GM12878 (cell line): ENCODE results near the gene CCHCR1. TPM values are rescaled to one million over a fixed set of nuclear protein-coding genes. Genes with fewer than 3 reads are reported as not detected.

Source experiments
- ATAC-seq: fragments of 200-7000 bp; cut with Tn5 transposase; 3 replicates; pipeline ENCODE4 v1.9.1; 2020; ENCODE audit warnings: mild to moderate bottlenecking, moderate library complexity
- BruUV-seq: library from RNA; stranded (reverse); fragments of 400-500 nt; replicated peaks from 2 replicates; lab custom pipeline; 2021; lab: Mats Ljungman, UMichigan
- CTCF ChIA-PET: fragments of 300-600 bp; sonication (Branson Sonifier 250); formaldehyde crosslinking; extraction: SDS; loops from one replicate; lab custom pipeline; 2021; ENCODE audit warnings: inconsistent platforms; lab: Yijun Ruan, JAX
- POLR2A ChIA-PET: fragments of 350-600 bp; formaldehyde crosslinking; extraction: SDS; loops from one replicate; lab custom pipeline; 2021; ENCODE audit warnings: inconsistent platforms; lab: Charles Lee
- RAD21 ChIA-PET: fragments of 300-600 bp; sonication (Branson Sonifier 250); formaldehyde crosslinking; loops from one replicate; lab custom pipeline; 2023; ENCODE audit warnings: antibody characterized with exemption; ENCODE audit not compliant: unreplicated experiment; lab: Charles Lee
- SMC1A ChIA-PET: fragments of 300-600 bp; sonication (Branson Sonifier 250); formaldehyde crosslinking; loops from one replicate; lab custom pipeline; 2023; ENCODE audit not compliant: unreplicated experiment, uncharacterized antibody; lab: Charles Lee
- DNase-seq: peaks from one replicate; pipeline ENCODE4 v3.0.0-alpha.2; 2011; ENCODE audit warnings: low read depth, low spot score
- FAIRE-seq: peaks from 3 replicates; lab custom pipeline; 2011; peaks lifted over from hg19 to GRCh38; lab: Jason Lieb, UNC
- H2AFZ ChIP-seq: 2 replicates; pipeline ENCODE4 v1.6.0; 2011; ENCODE audit warnings: low read depth, low read length, control low read depth; ENCODE audit not compliant: control insufficient read depth
- H3K27ac ChIP-seq: 2 replicates; pipeline ENCODE4 v1.5.1; 2011; ENCODE audit warnings: control low read depth; ENCODE audit not compliant: control insufficient read depth, insufficient read depth
- H3K27me3 ChIP-seq, 2 experiments: replicated peaks in 1 of 2; 2 replicates each; pipeline versions ENCODE4 v1.6.0 to v1.6.1; 2011; ENCODE audit warnings: low read length in 1 of 2; ENCODE audit not compliant: control insufficient read depth in 2 of 2, insufficient read depth in 2 of 2
- H3K36me3 ChIP-seq, 2 experiments: 2 replicates each; pipeline ENCODE4 v1.5.1; 2011; ENCODE audit warnings: low read length in 1 of 2; ENCODE audit not compliant: control insufficient read depth in 2 of 2, insufficient read depth in 2 of 2
- H3K4me1 ChIP-seq: 2 replicates; pipeline ENCODE4 v1.6.1; 2011; ENCODE audit warnings: mild to moderate bottlenecking, low read length, moderate library complexity, mixed read lengths; ENCODE audit not compliant: control insufficient read depth, insufficient read depth
- H3K4me2 ChIP-seq: 2 replicates; pipeline ENCODE4 v1.6.0; 2011; ENCODE audit warnings: control low read depth; ENCODE audit not compliant: control insufficient read depth, insufficient read depth
- H3K4me3 ChIP-seq: fragments of 200-600 bp; sonication (generic); 2 replicates; pipeline ENCODE4 v1.5.1; 2016
- H3K79me2 ChIP-seq: 2 replicates; pipeline ENCODE4 v1.6.0; 2011; ENCODE audit warnings: low read length; ENCODE audit not compliant: control insufficient read depth, insufficient read depth
- H3K9ac ChIP-seq: 2 replicates; pipeline ENCODE4 v1.8.0; 2011; ENCODE audit warnings: low read length, control low read depth, mixed read lengths; ENCODE audit not compliant: control insufficient read depth, insufficient read depth
- H3K9me3 ChIP-seq: replicated peaks from 3 replicates; pipeline ENCODE4 v1.5.1; 2011; ENCODE audit warnings: mild to moderate bottlenecking, low read length; ENCODE audit not compliant: control insufficient read depth, insufficient read depth
- H4K20me1 ChIP-seq: 2 replicates; pipeline ENCODE4 v1.6.0; 2011; ENCODE audit not compliant: control insufficient read depth, insufficient read depth
- BACH1 ChIP-seq: fragments of 450-650 bp; IDR thresholded peaks from 2 replicates; pipeline ENCODE4 v1.6.1; 2017; ENCODE audit warnings: mild to moderate bottlenecking, borderline replicate concordance
- EZH2 ChIP-seq: IDR thresholded peaks from 2 replicates; pipeline ENCODE4 v1.6.1; 2012; ENCODE audit warnings: low read depth, mild to moderate bottlenecking, control low read depth, inconsistent platforms, low read length, borderline replicate concordance; ENCODE audit not compliant: control insufficient read depth
- MXI1 ChIP-seq: fragments of 150-350 bp; IDR thresholded peaks from 2 replicates; pipeline ENCODE4 v1.6.1; 2011; ENCODE audit warnings: low read depth, mild to moderate bottlenecking, inconsistent platforms, low read length, improper control_type of control experiment
- NFYB ChIP-seq: IDR thresholded peaks from 2 replicates; pipeline ENCODE4 v1.6.1; 2011; ENCODE audit warnings: low read depth, mild to moderate bottlenecking, low read length, improper control_type of control experiment, moderate library complexity; ENCODE audit not compliant: insufficient read depth
- PAX8 ChIP-seq: fragments of 450-650 bp; IDR thresholded peaks from 2 replicates; pipeline ENCODE4 v1.6.1; 2017; ENCODE audit warnings: mild to moderate bottlenecking, moderate library complexity
- PKNOX1 ChIP-seq: fragments of 450-650 bp; IDR thresholded peaks from 2 replicates; pipeline ENCODE4 v1.6.1; 2016; ENCODE audit warnings: mild to moderate bottlenecking
- PML ChIP-seq: IDR thresholded peaks from 2 replicates; pipeline ENCODE4 v1.6.1; 2012; ENCODE audit warnings: low read length, inconsistent platforms
- RB1 ChIP-seq: fragments of 450-650 bp; formaldehyde crosslinking; IDR thresholded peaks from 2 replicates; pipeline ENCODE4 v1.6.1; 2017; ENCODE audit warnings: mild to moderate bottlenecking, borderline replicate concordance
- SIN3A ChIP-seq: IDR thresholded peaks from 2 replicates; pipeline ENCODE4 v1.6.1; 2012; ENCODE audit warnings: low read depth, low read length, improper control_type of control experiment
- STAT3 ChIP-seq: IDR thresholded peaks from 2 replicates; pipeline ENCODE4 v1.6.1; 2011; ENCODE audit warnings: low read depth, low read length, improper control_type of control experiment
- TCF12 ChIP-seq: IDR thresholded peaks from 2 replicates; pipeline ENCODE4 v1.6.1; 2011; ENCODE audit warnings: low read depth, mild to moderate bottlenecking, low read length
- ZNF217 ChIP-seq: fragments of 450-650 bp; IDR thresholded peaks from 2 replicates; pipeline ENCODE4 v1.6.1; 2017; ENCODE audit warnings: antibody characterized with exemption, mild to moderate bottlenecking
- ZNF384 ChIP-seq: IDR thresholded peaks from 2 replicates; pipeline ENCODE4 v1.6.1; 2012; ENCODE audit warnings: low read depth, mild to moderate bottlenecking, low read length, improper control_type of control experiment, borderline replicate concordance
- WGBS: methylation state at CpG from one replicate; pipeline ENCODE4 v1.1.6; 2016; ENCODE audit warnings: low lambda C conversion rate; ENCODE audit not compliant: insufficient replicate concordance, insufficient coverage; ENCODE audit errors: missing lambda C conversion rate; 5-methylcytosine and 5-hydroxymethylcytosine counted together
- in situ Hi-C: fragments of 300-500 bp; cut with MboI; formaldehyde crosslinking; loops from 9 replicates; pipeline ENCODE4 v1.14.3; 2018; ENCODE audit warnings: mixed read lengths
- intact Hi-C: fragments of 100-400 bp; cut with micrococcal nuclease; formaldehyde crosslinking; loops from one replicate; pipeline ENCODE4 v1.14.2; 2022; ENCODE audit not compliant: unreplicated experiment
- polyA plus RNA-seq, 11 experiments: library from polyadenylated mRNA; depleted of rRNA in 4 of 11; unstranded in 6 of 11; stranded (reverse) in 5 of 11; fragments of >200 nt; fragmentation: Nextera tagmentation in 4 of 11; fragmentation: Illumina TruSeq in 1 of 11; extraction: Ambion mirVana in 4 of 11; extraction: Trizol in 1 of 11; gene quantifications; 1 replicate in 1 of 11; 2 replicates in 10 of 11; pipeline versions ENCODE4 v1.2.1 to v1.2.3, GENCODE V29; 2011 to 2016; ENCODE audit warnings: inconsistent platforms in 2 of 11, missing spikeins in 2 of 11, low read depth in 1 of 11
- total RNA-seq, 4 experiments: library from RNA; depleted of rRNA in 3 of 4; stranded (reverse); fragments of >200 nt in 3 of 4; fragmentation: Illumina TruSeq in 1 of 4; extraction: Trizol in 1 of 4; gene quantifications; 2 replicates each; pipeline versions ENCODE4 v1.2.1 to v1.2.3, GENCODE V29; 2013 to 2021

The CCHCR1 gene
- total and polyA plus RNA-seq, 10 of the 15 experiments (the other 5 are each of a cell fraction or from before 2014, with no cell fraction given): 1.0 to 35.2 (median 24.7) TPM

- no peak overlapping the region for H3K4me3 ChIP-seq
- RAD21 ChIA-PET: interaction anchor here (1.7 to 1.8 kb wide), 2 partner anchors 20 to 29 kb away, joined by 5 to 7 read pairs; no protein-coding TSS in a partner anchor
- CTCF ChIA-PET: interaction anchor here (0.6 to 2.4 kb wide), 9 partner anchors 20 to 485 kb away, joined by 3 to 8 read pairs (median 3); no protein-coding TSS in a partner anchor
- H3K79me2 ChIP-seq: peaks cover 30% of the 10 kb centered on the region
- BruUV-seq: no TSS peak
- FAIRE-seq (no peak), ATAC-seq (peak; percentile 8; the same call in 1 of the 3 replicates), DNase-seq (no peak)
- peak overlapping the region; percentile 52 for H3K27ac ChIP-seq
- no peaks in the 10 kb centered on the region for H3K9me3 ChIP-seq
- in situ Hi-C loops: no loop called here
- intact Hi-C loops: loop anchor here (1.0 kb wide), 1 partner anchor 27 kb away; no protein-coding TSS in a partner anchor
- SMC1A ChIA-PET: interaction anchor here (0.6 to 1.8 kb wide), 3 partner anchors 8 to 190 kb away, joined by 3 to 4 read pairs (median 4); partner anchors contain the start of gene PSORS1C2
- H4K20me1 ChIP-seq: no peaks in the 10 kb centered on the region; the same call in 1 of the 2 replicates
- H3K27me3 ChIP-seq: no peaks in the 10 kb centered on the region
- H3K36me3 ChIP-seq: peaks cover 8 to 12% of the 10 kb centered on the region in 2 experiments
- peaks cover 32% of the 10 kb centered on the region for H3K4me1 ChIP-seq
- H3K9ac ChIP-seq: no peak overlapping the region
- H3K4me2 ChIP-seq: peak overlapping the region; percentile 46
- TF ChIP-seq ZNF217: no peak
- peak; percentile 67; the same call in 1 of the 2 replicates for TF ChIP-seq NFYB
- POLR2A ChIA-PET: interaction anchor here (2.3 kb wide), 1 partner anchor 12 kb away, joined by 9 read pairs; no protein-coding TSS in a partner anchor
- H2AFZ ChIP-seq: no peak overlapping the region
Measured at GRCh38 chr6:31163922-31164321, 6.3 kb upstream of the CCHCR1 start.

GRCh38 chr6:31162463-31163165, 5.0 kb upstream of the CCHCR1 start:
- ATAC-seq (no peak), DNase-seq (no peak), FAIRE-seq (no peak)
- in situ Hi-C loops (no loop called here), intact Hi-C loops (no loop called here)
- CTCF ChIA-PET: interaction anchor here (0.6 to 1.5 kb wide), 2 partner anchors 24 to 198 kb away, joined by 3 to 4 read pairs; no protein-coding TSS in a partner anchor
- Histone ChIP-seq H3K36me3 (peaks cover 8 to 12% of the 10 kb centered on the region in 2 experiments), H3K27me3 (no peaks in the 10 kb centered on the region), H3K4me1 (peaks cover 32% of the 10 kb centered on the region), H3K79me2 (peaks cover 36% of the 10 kb centered on the region), H4K20me1 (no peaks in the 10 kb centered on the region; the same call in 1 of the 2 replicates), H3K9me3 (no peaks in the 10 kb centered on the region), H3K27ac (no peak overlapping the region), H2AFZ (no peak overlapping the region), H3K9ac (no peak overlapping the region), H3K4me3 (peak overlapping the region; percentile 22; the same call in 1 of the 2 replicates), H3K4me2 (peak overlapping the region; percentile 61)
- SMC1A ChIA-PET: interaction anchor here (1.5 kb wide), 1 partner anchor 24 kb away, joined by 3 read pairs; the partner anchor contains the start of gene PSORS1C2
- RAD21 ChIA-PET: interaction anchor here (1.4 to 1.7 kb wide), 2 partner anchors 19 to 22 kb away, joined by 5 read pairs; no protein-coding TSS in a partner anchor
- TF ChIP-seq TCF12: no peak
- no peak for TF ChIP-seq SIN3A
- TF ChIP-seq EZH2: no peak
- TF ChIP-seq PKNOX1: no peak
- TF ChIP-seq ZNF384: no peak
- no peak for TF ChIP-seq PAX8
- no peak for TF ChIP-seq PML
- no peak for TF ChIP-seq MXI1
- TF ChIP-seq STAT3: no peak
- TF ChIP-seq RB1: no peak
- no peak for TF ChIP-seq BACH1
- WGBS: 94% methylated on average over 13 of the region's 13 CpGs
- POLR2A ChIA-PET: interaction anchor here (0.8 to 2.3 kb wide), 3 partner anchors 10 to 16 kb away, joined by 3 to 9 read pairs (median 3); no protein-coding TSS in a partner anchor
- BruUV-seq: no TSS peak
